SK-N-SH (cell line): ENCODE results near the gene DCDC2. TPM values are rescaled to one million over a fixed set of nuclear protein-coding genes. Genes with fewer than 3 reads are reported as not detected.

ENCODE experiments used
- CTCF ChIA-PET: fragments of 300-600, 350-600 bp; formaldehyde crosslinking; extraction: SDS; loops from one replicate; lab custom pipeline; 2021; lab: Yijun Ruan, JAX
- POLR2A ChIA-PET: fragments of 350-600 bp; sonication (Branson Sonifier 250); formaldehyde crosslinking; extraction: SDS; loops from one replicate; lab custom pipeline; 2020; ENCODE audit warnings: antibody characterized with exemption, inconsistent platforms; lab: Yijun Ruan, JAX
- DNase-seq: peaks from one replicate; pipeline ENCODE4 v3.0.0; 2012
- H2AFZ ChIP-seq: fragments of 200-600 bp; sonication (generic); 2 replicates; pipeline ENCODE4 v1.8.1; 2016; ENCODE audit warnings: antibody characterized with exemption, mild to moderate bottlenecking, low read depth
- H3F3A ChIP-seq: fragments of 200-600 bp; sonication (generic); replicated peaks from 2 replicates; pipeline ENCODE3; 2016; ENCODE audit warnings: antibody characterized with exemption, mild to moderate bottlenecking; ENCODE audit not compliant: insufficient read depth
- H3K27ac ChIP-seq, 2 experiments: fragments of 200-500 bp in 1 of 2; fragments of 200-600 bp in 1 of 2; sonication (Bioruptor generic) in 1 of 2; sonication (generic), shearing (Covaris generic) in 1 of 2; 2 replicates each; pipeline versions ENCODE4 v1.5.1 to v1.6.1; 2014 to 2016; ENCODE audit warnings: low read depth in 2 of 2, inconsistent platforms in 1 of 2, low read length in 1 of 2, mild to moderate bottlenecking in 1 of 2, mixed read lengths in 1 of 2
- H3K27me3 ChIP-seq: fragments of 200-600 bp; sonication (generic), shearing (Covaris generic); 2 replicates; pipeline ENCODE4 v1.6.1; 2016; ENCODE audit warnings: mixed run types; ENCODE audit not compliant: insufficient read depth
- H3K36me3 ChIP-seq, 2 experiments: fragments of 200-500 bp in 1 of 2; fragments of 200-600 bp in 1 of 2; sonication (Bioruptor generic) in 1 of 2; sonication (generic) in 1 of 2; replicated peaks in 1 of 2; 2 replicates each; pipeline versions ENCODE3 to v1.5.1; 2014 to 2016; ENCODE audit warnings: low read length in 1 of 2, mild to moderate bottlenecking in 1 of 2; ENCODE audit not compliant: insufficient read depth in 2 of 2, control insufficient read depth in 1 of 2
- H3K4me1 ChIP-seq, 2 experiments: fragments of 200-500 bp in 1 of 2; fragments of 200-600 bp in 1 of 2; sonication (Bioruptor generic) in 1 of 2; sonication (generic), shearing (Covaris generic) in 1 of 2; 2 replicates each; pipeline versions ENCODE4 v1.5.1 to v1.6.1; 2014 to 2016; ENCODE audit warnings: low read depth in 1 of 2, low read length in 1 of 2, mixed run types in 1 of 2; ENCODE audit not compliant: insufficient read depth in 2 of 2, control insufficient read depth in 1 of 2
- H3K4me2 ChIP-seq: fragments of 200-600 bp; sonication (generic), shearing (Covaris generic); 2 replicates; pipeline ENCODE4 v1.6.1; 2017; ENCODE audit warnings: mixed run types
- H3K4me3 ChIP-seq, 2 experiments: fragments of 200-500 bp in 1 of 2; fragments of 200-600 bp in 1 of 2; sonication (Bioruptor generic) in 1 of 2; sonication (generic), shearing (Covaris generic) in 1 of 2; 2 replicates each; pipeline versions ENCODE4 v1.5.1 to v1.8.1; 2014 to 2016; ENCODE audit warnings: low read depth in 2 of 2, inconsistent platforms in 1 of 2, low read length in 1 of 2, mild to moderate bottlenecking in 1 of 2, mixed read lengths in 1 of 2, moderate library complexity in 1 of 2
- H3K79me2 ChIP-seq: fragments of 200-600 bp; sonication (generic); 2 replicates; pipeline ENCODE4 v1.8.1; 2017; ENCODE audit warnings: mild to moderate bottlenecking; ENCODE audit not compliant: insufficient read depth
- H3K9ac ChIP-seq: fragments of 200-600 bp; sonication (generic); 2 replicates; pipeline ENCODE4 v1.6.1; 2017; ENCODE audit warnings: mixed run types
- H3K9me2 ChIP-seq: fragments of 200-600 bp; sonication (generic); 2 replicates; pipeline ENCODE4 v1.6.1; 2017; ENCODE audit warnings: mixed run types
- H3K9me3 ChIP-seq: fragments of 200-600 bp; sonication (generic); 2 replicates; pipeline ENCODE4 v1.6.1; 2017; ENCODE audit warnings: mixed run types, mild to moderate bottlenecking, moderate library complexity
- H4K20me1 ChIP-seq: fragments of 200-600 bp; sonication (generic); 2 replicates; pipeline ENCODE4 v1.6.1; 2017; ENCODE audit warnings: mild to moderate bottlenecking, mixed run types; ENCODE audit not compliant: insufficient read depth
- EP300 ChIP-seq, 2 experiments: IDR thresholded peaks; 2 replicates each; pipeline versions ENCODE4 v1.4.0 to v1.6.1; 2012; ENCODE audit warnings: borderline replicate concordance in 1 of 2, low read depth in 1 of 2, low read length in 1 of 2
- FOXJ3 ChIP-seq: sonication (generic); formaldehyde crosslinking; IDR thresholded peaks from 2 replicates; pipeline ENCODE4 v1.5.1; 2020; ENCODE audit warnings: mild to moderate bottlenecking, missing genetic modification reagents
- FOXM1 ChIP-seq: IDR thresholded peaks from 2 replicates; pipeline ENCODE4 v1.4.0; 2012; ENCODE audit warnings: low read depth, mild to moderate bottlenecking
- MEF2A ChIP-seq: IDR thresholded peaks from 2 replicates; pipeline ENCODE4 v1.4.0; 2012; ENCODE audit warnings: low read depth, borderline replicate concordance
- NFIC ChIP-seq: IDR thresholded peaks from 2 replicates; pipeline ENCODE4 v1.4.0; 2012; ENCODE audit warnings: borderline replicate concordance
- RCOR1 ChIP-seq: fragments of 150-350 bp; IDR thresholded peaks from 2 replicates; pipeline ENCODE4 v1.6.1; 2017; ENCODE audit warnings: antibody characterized with exemption, low read length
- RFX5 ChIP-seq: IDR thresholded peaks from 2 replicates; pipeline ENCODE4 v1.6.1; 2012; ENCODE audit warnings: mild to moderate bottlenecking, improper control_type of control experiment, low read length
- RXRA ChIP-seq: IDR thresholded peaks from 2 replicates; pipeline ENCODE4 v1.4.0; 2012; ENCODE audit warnings: low read depth, mild to moderate bottlenecking, borderline replicate concordance
- TAF1 ChIP-seq: IDR thresholded peaks from 2 replicates; pipeline ENCODE4 v1.6.1; 2012; ENCODE audit warnings: low read depth, mild to moderate bottlenecking, low read length, moderate library complexity, borderline replicate concordance
- TCF12 ChIP-seq: IDR thresholded peaks from 2 replicates; pipeline ENCODE4 v1.4.0; 2012
- WGBS: methylation state at CpG from one replicate; pipeline ENCODE4 v1.1.6; 2017; ENCODE audit warnings: low lambda C conversion rate; 5-methylcytosine and 5-hydroxymethylcytosine counted together
- polyA plus RNA-seq, 3 experiments: library from polyadenylated mRNA; depleted of rRNA; stranded (reverse); fragments of >200 nt; gene quantifications; 2 replicates each; pipeline ENCODE4 v1.2.3, GENCODE V29; 2012
- TF ChIP-seq, protein P1 (sequence below): IDR thresholded peaks from 2 replicates; pipeline ENCODE4 v1.6.1; 2012; ENCODE audit warnings: mild to moderate bottlenecking, low read depth, low read length, moderate library complexity
- TF ChIP-seq, protein P2 (sequence below): fragments of 150-350 bp; IDR thresholded peaks from 2 replicates; pipeline ENCODE4 v1.6.1; 2016; ENCODE audit warnings: mild to moderate bottlenecking, low read depth, low read length
- TF ChIP-seq, protein P3 (sequence below): fragments of 150-350 bp; IDR thresholded peaks from 2 replicates; pipeline ENCODE4 v1.6.1; 2017; ENCODE audit warnings: antibody characterized with exemption, low read length, low read depth, borderline replicate concordance
- TF ChIP-seq, protein P4 (sequence below): IDR thresholded peaks from 2 replicates; pipeline ENCODE4; 2012
- TF ChIP-seq, protein P5 (sequence below): fragments of 200-600 bp; sonication (generic); IDR thresholded peaks from 2 replicates; pipeline ENCODE4 v1.6.1; 2017; ENCODE audit warnings: antibody characterized with exemption, mild to moderate bottlenecking, moderate library complexity
- TF ChIP-seq, protein P6 (sequence below): IDR thresholded peaks from 2 replicates; pipeline ENCODE4 v1.4.0; 2012; ENCODE audit warnings: low read depth, borderline replicate concordance

DCDC2 gene
- polyA plus RNA-seq, 1 of the 3 experiments (the other 2 are of a cell fraction) = not detected

DNA sequence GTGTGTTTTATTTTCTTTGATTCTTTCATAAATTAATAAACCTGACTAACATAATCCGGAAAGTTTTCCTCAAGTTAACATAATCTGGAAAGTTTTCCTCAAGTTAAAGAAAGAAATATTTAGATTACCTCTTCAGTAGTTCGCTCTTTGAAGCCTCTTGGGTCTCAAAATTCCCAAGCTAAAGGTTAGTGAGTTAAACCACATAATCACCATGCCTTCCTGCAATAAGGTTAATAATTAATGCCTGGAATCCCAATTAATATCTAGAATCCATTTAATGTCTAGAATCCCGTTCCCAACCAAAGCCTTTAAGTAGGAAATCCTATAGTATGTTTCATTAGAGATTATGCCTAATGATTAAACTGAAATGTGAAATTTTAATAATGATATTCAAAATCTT is 12.9 kb downstream of the DCDC2 start:
- H3K9me2 ChIP-seq = no peaks in the 10 kb centered on the region
- no peak overlapping the region for H3K4me3 ChIP-seq
- TF ChIP-seq RXRA = no peak
- WGBS = 29% methylated on average over 3 of the region's 3 CpGs
- H3K27ac ChIP-seq = no peak overlapping the region
- no peaks in the 10 kb centered on the region for H3K79me2 ChIP-seq
- no peaks in the 10 kb centered on the region for H4K20me1 ChIP-seq
- H3K4me2 ChIP-seq = no peak overlapping the region
- H3F3A ChIP-seq = no peaks in the 10 kb centered on the region
- H2AFZ ChIP-seq = no peak overlapping the region
- H3K9me3 ChIP-seq = no peaks in the 10 kb centered on the region
- no peaks in the 10 kb centered on the region; a peak in 1 of 4 replicates for H3K4me1 ChIP-seq
- no peak overlapping the region for H3K9ac ChIP-seq
- ChIA-PET CTCF (interaction anchor here (0.5 kb wide), 1 partner anchor 37 kb away, joined by 3 read pairs; no protein-coding TSS in a partner anchor), POLR2A (no interaction called here)
- DNase-seq = no peak
- H3K36me3 ChIP-seq = no peaks in the 10 kb centered on the region
- H3K27me3 ChIP-seq = no peaks in the 10 kb centered on the region

DNA sequence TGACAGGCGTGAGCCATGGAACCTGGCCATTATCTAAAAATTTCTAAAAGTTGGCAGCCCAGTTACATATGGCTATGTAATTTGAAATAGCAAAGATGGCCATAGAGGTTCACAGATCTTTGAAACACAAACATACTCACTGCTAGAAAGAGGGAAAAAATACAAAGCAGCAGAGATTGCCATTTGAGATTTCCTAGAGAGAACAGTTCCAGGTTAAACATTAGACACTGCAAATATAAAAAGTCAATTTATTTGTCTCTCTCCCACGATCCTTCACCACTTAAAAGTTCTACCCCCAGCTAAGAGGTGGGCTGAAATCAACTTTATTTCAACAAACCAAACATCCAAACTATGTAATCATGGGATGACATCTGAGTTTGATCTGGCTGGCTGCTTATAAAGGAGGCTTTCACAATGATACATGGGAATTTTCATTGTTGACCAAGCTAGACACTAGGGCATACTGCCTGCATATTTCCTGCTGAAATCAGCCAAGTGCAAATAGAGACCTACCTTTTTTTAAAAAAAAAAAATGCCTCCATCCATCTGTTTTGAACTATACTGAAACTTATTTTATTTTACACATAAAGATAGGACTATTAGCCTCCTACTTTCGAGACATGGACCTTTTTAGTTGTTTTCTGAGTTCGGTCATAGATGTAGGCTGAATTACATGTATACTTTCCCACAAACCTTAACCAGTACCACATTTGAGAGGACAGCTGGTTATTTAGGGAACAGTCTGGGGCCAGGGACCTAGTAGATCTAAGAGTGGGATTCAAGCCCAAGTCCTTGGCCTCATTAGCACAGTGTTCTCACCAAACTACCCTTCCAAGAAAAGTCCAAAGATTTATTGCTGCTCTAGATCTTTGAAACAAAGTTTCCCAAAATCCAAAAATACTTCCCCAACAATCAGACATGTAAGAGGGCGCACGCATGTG is 16.6 kb downstream of the DCDC2 start:
- POLR2A ChIA-PET = no interaction called here
- 50% methylated on average over 6 of the region's 6 CpGs for WGBS
- TF ChIP-seq TCF12 (no peak), TAF1 (no peak), MEF2A (no peak), RCOR1 (no peak), RFX5 (no peak), EP300 (IDR thresholded peaks at IDR 0.05; ENCODE audit: borderline replicate concordance in 1 of 2, low read depth in 1 of 2, low read length in 1 of 2) (no peak), FOXJ3 (CRISPR knock-in tag) (no peak), FOXM1 (no peak), NFIC (no peak)
- TF ChIP-seq, protein P1, sequence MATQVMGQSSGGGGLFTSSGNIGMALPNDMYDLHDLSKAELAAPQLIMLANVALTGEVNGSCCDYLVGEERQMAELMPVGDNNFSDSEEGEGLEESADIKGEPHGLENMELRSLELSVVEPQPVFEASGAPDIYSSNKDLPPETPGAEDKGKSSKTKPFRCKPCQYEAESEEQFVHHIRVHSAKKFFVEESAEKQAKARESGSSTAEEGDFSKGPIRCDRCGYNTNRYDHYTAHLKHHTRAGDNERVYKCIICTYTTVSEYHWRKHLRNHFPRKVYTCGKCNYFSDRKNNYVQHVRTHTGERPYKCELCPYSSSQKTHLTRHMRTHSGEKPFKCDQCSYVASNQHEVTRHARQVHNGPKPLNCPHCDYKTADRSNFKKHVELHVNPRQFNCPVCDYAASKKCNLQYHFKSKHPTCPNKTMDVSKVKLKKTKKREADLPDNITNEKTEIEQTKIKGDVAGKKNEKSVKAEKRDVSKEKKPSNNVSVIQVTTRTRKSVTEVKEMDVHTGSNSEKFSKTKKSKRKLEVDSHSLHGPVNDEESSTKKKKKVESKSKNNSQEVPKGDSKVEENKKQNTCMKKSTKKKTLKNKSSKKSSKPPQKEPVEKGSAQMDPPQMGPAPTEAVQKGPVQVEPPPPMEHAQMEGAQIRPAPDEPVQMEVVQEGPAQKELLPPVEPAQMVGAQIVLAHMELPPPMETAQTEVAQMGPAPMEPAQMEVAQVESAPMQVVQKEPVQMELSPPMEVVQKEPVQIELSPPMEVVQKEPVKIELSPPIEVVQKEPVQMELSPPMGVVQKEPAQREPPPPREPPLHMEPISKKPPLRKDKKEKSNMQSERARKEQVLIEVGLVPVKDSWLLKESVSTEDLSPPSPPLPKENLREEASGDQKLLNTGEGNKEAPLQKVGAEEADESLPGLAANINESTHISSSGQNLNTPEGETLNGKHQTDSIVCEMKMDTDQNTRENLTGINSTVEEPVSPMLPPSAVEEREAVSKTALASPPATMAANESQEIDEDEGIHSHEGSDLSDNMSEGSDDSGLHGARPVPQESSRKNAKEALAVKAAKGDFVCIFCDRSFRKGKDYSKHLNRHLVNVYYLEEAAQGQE = no peak
- TF ChIP-seq, protein P2, sequence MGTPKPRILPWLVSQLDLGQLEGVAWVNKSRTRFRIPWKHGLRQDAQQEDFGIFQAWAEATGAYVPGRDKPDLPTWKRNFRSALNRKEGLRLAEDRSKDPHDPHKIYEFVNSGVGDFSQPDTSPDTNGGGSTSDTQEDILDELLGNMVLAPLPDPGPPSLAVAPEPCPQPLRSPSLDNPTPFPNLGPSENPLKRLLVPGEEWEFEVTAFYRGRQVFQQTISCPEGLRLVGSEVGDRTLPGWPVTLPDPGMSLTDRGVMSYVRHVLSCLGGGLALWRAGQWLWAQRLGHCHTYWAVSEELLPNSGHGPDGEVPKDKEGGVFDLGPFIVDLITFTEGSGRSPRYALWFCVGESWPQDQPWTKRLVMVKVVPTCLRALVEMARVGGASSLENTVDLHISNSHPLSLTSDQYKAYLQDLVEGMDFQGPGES = no peak
- TF ChIP-seq, protein P3, sequence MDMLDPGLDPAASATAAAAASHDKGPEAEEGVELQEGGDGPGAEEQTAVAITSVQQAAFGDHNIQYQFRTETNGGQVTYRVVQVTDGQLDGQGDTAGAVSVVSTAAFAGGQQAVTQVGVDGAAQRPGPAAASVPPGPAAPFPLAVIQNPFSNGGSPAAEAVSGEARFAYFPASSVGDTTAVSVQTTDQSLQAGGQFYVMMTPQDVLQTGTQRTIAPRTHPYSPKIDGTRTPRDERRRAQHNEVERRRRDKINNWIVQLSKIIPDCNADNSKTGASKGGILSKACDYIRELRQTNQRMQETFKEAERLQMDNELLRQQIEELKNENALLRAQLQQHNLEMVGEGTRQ = no peak
- TF ChIP-seq, protein P4, sequence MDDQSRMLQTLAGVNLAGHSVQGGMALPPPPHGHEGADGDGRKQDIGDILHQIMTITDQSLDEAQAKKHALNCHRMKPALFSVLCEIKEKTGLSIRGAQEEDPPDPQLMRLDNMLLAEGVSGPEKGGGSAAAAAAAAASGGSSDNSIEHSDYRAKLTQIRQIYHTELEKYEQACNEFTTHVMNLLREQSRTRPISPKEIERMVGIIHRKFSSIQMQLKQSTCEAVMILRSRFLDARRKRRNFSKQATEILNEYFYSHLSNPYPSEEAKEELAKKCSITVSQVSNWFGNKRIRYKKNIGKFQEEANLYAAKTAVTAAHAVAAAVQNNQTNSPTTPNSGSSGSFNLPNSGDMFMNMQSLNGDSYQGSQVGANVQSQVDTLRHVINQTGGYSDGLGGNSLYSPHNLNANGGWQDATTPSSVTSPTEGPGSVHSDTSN = no peak
- TF ChIP-seq, protein P5, sequence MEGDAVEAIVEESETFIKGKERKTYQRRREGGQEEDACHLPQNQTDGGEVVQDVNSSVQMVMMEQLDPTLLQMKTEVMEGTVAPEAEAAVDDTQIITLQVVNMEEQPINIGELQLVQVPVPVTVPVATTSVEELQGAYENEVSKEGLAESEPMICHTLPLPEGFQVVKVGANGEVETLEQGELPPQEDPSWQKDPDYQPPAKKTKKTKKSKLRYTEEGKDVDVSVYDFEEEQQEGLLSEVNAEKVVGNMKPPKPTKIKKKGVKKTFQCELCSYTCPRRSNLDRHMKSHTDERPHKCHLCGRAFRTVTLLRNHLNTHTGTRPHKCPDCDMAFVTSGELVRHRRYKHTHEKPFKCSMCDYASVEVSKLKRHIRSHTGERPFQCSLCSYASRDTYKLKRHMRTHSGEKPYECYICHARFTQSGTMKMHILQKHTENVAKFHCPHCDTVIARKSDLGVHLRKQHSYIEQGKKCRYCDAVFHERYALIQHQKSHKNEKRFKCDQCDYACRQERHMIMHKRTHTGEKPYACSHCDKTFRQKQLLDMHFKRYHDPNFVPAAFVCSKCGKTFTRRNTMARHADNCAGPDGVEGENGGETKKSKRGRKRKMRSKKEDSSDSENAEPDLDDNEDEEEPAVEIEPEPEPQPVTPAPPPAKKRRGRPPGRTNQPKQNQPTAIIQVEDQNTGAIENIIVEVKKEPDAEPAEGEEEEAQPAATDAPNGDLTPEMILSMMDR = no peak
- TF ChIP-seq, protein P6, sequence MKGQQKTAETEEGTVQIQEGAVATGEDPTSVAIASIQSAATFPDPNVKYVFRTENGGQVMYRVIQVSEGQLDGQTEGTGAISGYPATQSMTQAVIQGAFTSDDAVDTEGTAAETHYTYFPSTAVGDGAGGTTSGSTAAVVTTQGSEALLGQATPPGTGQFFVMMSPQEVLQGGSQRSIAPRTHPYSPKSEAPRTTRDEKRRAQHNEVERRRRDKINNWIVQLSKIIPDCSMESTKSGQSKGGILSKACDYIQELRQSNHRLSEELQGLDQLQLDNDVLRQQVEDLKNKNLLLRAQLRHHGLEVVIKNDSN = no peak

More for the DNA sequence above, 16.6 kb downstream of the DCDC2 start:
- no peaks in the 10 kb centered on the region for H3K4me1 ChIP-seq
- no peaks in the 10 kb centered on the region for H3K27me3 ChIP-seq
- H3K4me2 ChIP-seq = no peak overlapping the region
- no peaks in the 10 kb centered on the region for H3K9me3 ChIP-seq
- DNase-seq = no peak
- no peaks in the 10 kb centered on the region for H3K79me2 ChIP-seq
- CTCF ChIA-PET = interaction anchor here (0.9 kb wide), 1 partner anchor 19 kb away, joined by 3 read pairs; no protein-coding TSS in a partner anchor
- H2AFZ ChIP-seq = 0 out of 2 replicates have a peak overlapping the region, but pooled peaks have one; percentile 29
- no peak overlapping the region for H3K4me3 ChIP-seq
- no peaks in the 10 kb centered on the region for H3F3A ChIP-seq
- no peaks in the 10 kb centered on the region for H4K20me1 ChIP-seq
- H3K9ac ChIP-seq = no peak overlapping the region
- no peaks in the 10 kb centered on the region for H3K36me3 ChIP-seq
- no peak overlapping the region for H3K27ac ChIP-seq
- H3K9me2 ChIP-seq = no peaks in the 10 kb centered on the region
